K562 (cell line): ENCODE measurements around the gene RHEB. TPM values are rescaled to one million over a fixed set of nuclear protein-coding genes. Genes with fewer than 3 reads are reported as not detected.

Experiments used
- EZH2 ChIP-seq: IDR thresholded peaks from 2 replicates; pipeline ENCODE4 v1.6.1; 2012; ENCODE audit warnings: low read depth, mild to moderate bottlenecking, inconsistent platforms, low read length, borderline replicate concordance
- GTF3C2 ChIP-seq: IDR thresholded peaks from 3 replicates; pipeline ENCODE4 v1.6.1; 2011; ENCODE audit warnings: borderline replicate concordance, mild to moderate bottlenecking, moderate library complexity; ENCODE audit not compliant: insufficient read length; ENCODE audit errors: extremely low read depth
- REST ChIP-seq, 2 experiments: fragments of 450-650 bp; formaldehyde crosslinking in 1 of 2; IDR thresholded peaks; 2 replicates each; pipeline versions ENCODE4 v1.4.0 to v1.6.1; 2014 to 2020; ENCODE audit warnings: mild to moderate bottlenecking in 2 of 2, borderline replicate concordance in 1 of 2, low read depth in 1 of 2
- ZNF134 ChIP-seq: fragments of 250-450 bp; sonication (Bioruptor Pico); conservative IDR thresholded peaks from 2 replicates; pipeline ENCODE4 v1.4.0; 2020
- polyA plus RNA-seq, 8 experiments: library from polyadenylated mRNA; depleted of rRNA in 4 of 8; stranded (reverse) in 5 of 8; unstranded in 3 of 8; fragments of >200 nt; fragmentation: Nextera tagmentation in 2 of 8; fragmentation: Illumina TruSeq in 1 of 8; extraction: Ambion mirVana in 2 of 8; extraction: Trizol in 1 of 8; gene quantifications; 2 replicates each; pipeline versions ENCODE4 v1.2.1 to v1.2.3, GENCODE V29; 2011 to 2014; ENCODE audit warnings: inconsistent platforms in 1 of 8, missing spikeins in 1 of 8
- total RNA-seq, 7 experiments: library from RNA; depleted of rRNA in 6 of 7; stranded (reverse); fragments of >200 nt in 6 of 7; fragmentation: Illumina TruSeq in 2 of 7; extraction: Trizol in 2 of 7; gene quantifications; 2 replicates each; pipeline versions ENCODE4 v1.2.1 to v1.2.3, GENCODE V29; 2011 to 2021; ENCODE audit warnings: low replicate concordance in 1 of 7

The RHEB gene
- total and polyA plus RNA-seq, 9 of the 15 experiments (the other 6 are each of a cell fraction or from before 2014, with no cell fraction given): 28.5 to 249 (median 182) TPM

DNA sequence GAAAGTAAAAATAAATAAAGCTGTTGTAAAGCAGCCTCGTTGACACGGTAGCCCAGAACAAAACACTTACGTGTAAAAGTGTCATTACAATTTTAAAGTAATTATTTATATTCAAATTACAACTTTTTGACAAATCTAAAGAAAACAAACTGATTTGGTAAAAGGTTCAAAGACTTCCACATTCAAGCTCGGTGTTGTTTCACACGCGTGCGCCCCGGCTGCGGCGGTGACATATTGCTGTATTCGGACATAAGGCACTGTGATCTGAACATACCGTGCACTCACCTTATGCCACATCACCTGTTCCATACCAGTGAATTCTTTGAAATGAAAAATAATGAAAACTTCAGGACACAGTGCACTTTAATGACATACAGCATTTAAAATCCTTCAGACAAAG, 36.9 kb upstream of the RHEB start (continued):
- TF ChIP-seq REST (IDR thresholded peaks at IDR 0.05; ENCODE audit: borderline replicate concordance) (no peak), REST (CRISPR knock-in tag; IDR thresholded peaks at IDR 0.05; ENCODE audit: low read depth) (no peak), GTF3C2 (no peak), EZH2 (no peak), ZNF134 (CRISPR knock-in tag) (no peak)
